ENCODE results near the gene UBE2N.
"Not testable (repeated sequence)": the region's sequence is repeated elsewhere in the genome, so short reads cannot be mapped to it uniquely, and the experiment has no call there.

GRCh38 chr12:93411060-93411459 is 30.7 kb downstream of the UBE2N start:
- TF ChIP-seq CTCF (conservative IDR thresholded peaks at IDR 0.05); ZFX (IDR thresholded peaks at IDR 0.05): not testable (repeated sequence)

All from C4-2B (cell line).